ENCODE results near the gene CYBA.

Gene CYBA

GRCh38 chr16:88650749-88651275 is at the start of gene CYBA:
TSS of gene CYBA (minus strand) at chr16:88651053. CDS start at chr16:88651013, 40 bp downstream.
- no peak within 1 kb of the TSS for H3K27ac ChIP-seq
- DNase-seq (ENCODE audit: low read depth, low spot score), result no peak

DNA sequence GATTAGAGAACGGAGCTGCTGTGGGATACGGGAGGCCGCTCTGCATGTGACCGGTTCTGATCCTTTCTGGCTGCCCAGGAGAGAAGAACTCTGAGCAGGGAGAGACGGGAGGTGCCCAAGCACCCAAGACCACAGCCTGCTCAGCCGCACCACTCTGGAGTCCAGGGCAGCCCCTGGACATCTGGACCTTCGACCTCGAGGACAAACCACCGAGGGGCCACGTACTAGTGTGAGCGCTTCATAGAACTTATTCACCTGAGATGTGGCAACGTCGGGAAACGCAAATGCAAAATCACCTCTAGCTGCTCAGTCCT is 49.4 kb upstream of the CYBA start:
- DNase-seq (ENCODE audit: low read depth, low spot score), result no peak
- no peak overlapping the region for H3K27ac ChIP-seq

GRCh38 chr16:88699180-88699579 is 48.3 kb upstream of the CYBA start:
- H3K27ac ChIP-seq, result no peak overlapping the region
- DNase-seq (ENCODE audit: low read depth, low spot score), result no peak

GRCh38 chr16:88698646-88699045 is 47.8 kb upstream of the CYBA start:
- H3K27ac ChIP-seq, result no peak overlapping the region

DNA sequence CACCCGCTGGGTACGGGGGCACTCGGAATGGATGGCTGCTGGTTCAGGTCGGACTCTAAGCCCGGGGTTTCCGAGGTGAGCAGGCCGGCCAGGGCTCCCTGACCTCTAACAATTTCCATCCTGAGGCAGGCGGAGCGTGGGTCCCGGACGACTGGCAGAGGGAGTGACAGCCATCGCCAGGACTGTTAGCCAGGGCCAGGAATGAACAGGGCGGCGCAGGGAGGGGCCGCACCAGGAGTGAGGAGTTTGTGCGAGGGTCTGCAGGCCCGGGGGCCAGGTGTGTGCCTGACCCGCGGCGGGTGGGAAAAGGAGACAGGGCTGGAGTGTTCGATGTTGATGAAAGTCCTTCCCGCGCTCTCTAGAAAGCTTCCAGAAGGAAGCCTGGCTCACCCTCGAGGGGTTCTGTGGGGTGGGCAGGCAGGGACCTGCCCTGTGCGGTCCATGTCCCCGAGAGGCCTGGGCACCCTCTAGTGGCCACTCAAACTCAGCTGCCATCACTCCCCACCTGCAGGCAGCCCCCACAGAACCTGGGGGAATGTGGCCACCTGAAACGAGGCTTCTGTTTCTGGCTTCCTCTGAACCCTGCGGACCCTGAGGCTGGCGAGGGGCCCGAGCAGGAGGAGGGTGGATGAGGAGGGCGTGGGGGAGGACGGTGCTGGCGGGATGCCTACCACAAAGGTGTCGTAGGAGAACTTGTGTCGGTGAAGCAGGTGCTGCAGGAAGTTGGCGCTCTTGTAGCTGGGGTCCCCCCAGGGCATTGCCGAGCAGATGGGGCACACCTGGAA is 47.2 kb upstream of the CYBA start:
- no peak overlapping the region for H3K27ac ChIP-seq

More at GRCh38 chr16:88698646-88699045, 47.8 kb upstream of the CYBA start:
- DNase-seq (ENCODE audit: low read depth, low spot score), result no peak

GRCh38 chr16:88697116-88697830 is 46.4 kb upstream of the CYBA start:
- H3K27ac ChIP-seq, result no peak overlapping the region

More for the DNA sequence above, 47.2 kb upstream of the CYBA start:
- no peak for DNase-seq (ENCODE audit: low read depth, low spot score)

DNA sequence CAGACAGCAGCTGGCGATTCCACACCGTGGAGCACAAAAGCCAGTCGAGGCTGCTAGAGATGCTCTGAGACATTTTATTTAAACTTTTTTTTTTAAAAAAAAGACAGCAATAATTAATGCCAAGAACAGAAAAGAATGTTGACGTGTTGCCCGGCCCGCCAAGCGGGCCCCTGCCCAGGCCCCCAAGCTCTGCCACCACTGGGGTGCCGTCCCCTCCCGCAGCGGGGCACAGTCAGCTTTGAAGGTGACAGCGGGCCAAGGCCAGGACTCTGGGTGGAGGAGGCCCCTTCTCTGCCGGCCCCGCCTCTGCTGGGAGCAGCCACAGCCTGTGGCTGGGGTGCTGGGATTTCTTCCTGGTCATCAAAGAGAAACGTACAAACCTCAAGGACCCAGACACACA is 45.6 kb upstream of the CYBA start:
- DNase-seq (ENCODE audit: low read depth, low spot score), result no peak
- H3K27ac ChIP-seq, result no peak overlapping the region

More at GRCh38 chr16:88697116-88697830, 46.4 kb upstream of the CYBA start:
- no peak for DNase-seq (ENCODE audit: low read depth, low spot score)

DNA sequence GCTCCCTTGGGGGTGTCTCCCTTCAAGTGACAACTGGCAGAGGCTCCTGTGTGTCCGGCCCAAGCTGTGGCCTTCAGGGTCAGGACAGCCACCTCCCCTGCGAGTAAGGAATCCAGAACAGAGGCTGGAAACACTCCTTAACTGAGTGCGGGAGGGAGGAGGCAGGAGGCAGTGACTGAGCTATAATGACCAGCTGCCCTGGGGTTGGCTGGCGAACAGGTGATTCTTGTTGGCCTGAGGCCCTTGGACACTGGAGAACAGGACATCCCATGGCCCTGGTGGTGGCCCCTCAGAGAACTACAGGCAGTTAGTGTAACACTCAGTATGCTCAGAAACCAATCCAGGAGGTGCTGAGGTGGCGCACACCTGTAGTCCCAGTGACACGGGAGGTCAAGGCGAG is 44.9 kb upstream of the CYBA start:
- DNase-seq (ENCODE audit: low read depth, low spot score), result no peak
- H3K27ac ChIP-seq, result no peak overlapping the region

DNA sequence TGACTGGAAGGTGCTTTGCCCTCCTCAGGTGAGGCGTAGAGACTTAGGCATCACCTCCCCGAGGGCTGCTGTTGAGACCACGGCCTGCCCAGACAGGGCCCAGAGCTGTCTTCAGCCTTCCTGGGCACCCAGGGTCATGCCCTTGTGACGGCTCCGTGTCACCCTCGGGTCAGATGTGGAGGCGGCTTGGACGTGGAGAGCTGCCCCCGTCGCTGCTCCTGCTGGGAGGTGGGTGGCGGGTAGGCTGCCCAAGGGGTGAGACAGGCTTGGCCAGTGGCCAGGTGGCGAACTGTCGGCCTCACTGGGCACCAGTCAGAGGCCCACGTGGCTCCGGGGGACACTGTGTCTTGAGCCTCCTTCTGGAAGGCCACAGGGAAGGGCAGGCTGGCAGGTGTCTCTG is 44.4 kb upstream of the CYBA start:
- no peak for DNase-seq (ENCODE audit: low read depth, low spot score)
- no peak overlapping the region for H3K27ac ChIP-seq

DNA sequence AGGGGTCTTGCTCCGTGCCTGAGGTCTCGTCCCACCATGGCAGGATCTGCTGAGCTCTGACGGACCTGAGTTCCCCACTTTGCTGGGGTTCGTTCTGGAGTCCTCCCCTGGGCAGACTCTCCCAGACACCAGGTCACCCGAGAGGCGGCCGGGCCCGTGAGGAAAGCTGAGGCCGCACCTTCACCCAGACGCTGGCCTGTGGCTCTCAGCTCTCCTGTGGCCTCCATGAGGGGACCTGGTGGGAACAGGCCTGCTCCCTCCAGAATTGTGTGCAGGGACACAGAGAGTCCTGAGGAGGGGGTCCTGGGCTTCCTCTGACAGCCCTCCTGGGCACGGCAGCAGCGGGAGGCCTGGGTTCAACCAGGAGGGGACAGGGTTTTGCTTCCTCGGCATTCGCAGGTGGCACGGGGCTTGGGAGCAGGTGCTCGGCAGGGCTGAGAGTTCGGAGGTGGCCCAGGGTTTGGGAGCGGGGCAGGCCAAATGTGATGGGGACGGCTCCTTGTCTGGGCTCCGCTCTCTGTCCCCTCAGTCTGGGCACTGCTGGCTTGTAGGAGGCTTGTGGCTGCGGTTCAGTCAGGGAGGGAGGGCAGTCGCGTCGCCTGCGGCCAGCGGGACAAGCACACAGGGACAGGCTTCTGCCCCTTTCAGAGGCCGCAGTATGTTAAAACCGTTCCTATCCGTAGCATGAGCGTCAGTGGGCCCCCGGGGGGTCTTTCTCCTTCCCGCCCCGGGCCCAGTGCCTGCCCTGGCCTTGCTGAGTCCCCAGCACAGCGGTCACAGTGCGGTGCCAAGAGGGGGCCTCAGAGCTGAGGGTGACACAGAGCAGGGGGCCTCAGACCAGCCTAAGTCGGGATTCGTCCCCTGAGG is 43.6 kb upstream of the CYBA start:
- DNase-seq (ENCODE audit: low read depth, low spot score), result no peak
- H3K27ac ChIP-seq, result no peak overlapping the region

DNA sequence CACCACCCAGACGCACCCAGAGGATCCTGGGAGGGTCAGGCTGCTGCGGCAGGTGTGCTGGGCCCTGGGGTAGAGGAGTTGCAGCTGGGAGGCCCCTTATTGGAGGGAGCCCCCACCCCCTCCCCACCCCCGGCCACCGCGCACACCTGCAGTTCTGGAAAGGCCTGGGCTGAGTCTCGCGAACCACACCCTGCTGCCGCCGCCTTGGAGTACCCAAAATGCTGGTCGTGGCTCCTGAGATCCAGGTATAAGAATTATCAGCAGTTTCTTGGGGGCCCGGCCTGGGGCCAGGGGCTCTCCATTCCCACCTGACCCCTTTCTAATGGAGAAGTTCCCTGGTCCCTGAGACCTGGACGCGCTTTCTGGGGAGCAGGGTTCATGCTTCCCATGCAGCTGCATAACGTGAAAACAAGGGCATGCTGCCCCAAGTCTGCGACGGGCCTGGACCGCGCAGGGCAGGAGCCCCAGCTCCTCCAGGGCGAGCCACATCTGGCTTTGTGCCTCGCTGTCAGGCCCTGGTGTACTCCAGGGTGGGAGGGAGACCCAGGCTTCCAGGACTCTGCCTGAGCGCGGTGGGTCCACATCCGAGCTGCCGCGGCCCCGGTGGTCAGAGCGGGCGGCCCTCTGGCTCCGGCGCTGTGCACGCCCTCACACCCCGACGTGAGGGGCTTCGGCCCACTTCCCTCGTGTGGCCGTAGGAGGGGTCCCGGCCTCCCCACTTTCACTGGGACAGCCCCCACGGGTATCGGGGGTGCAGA is 42.7 kb upstream of the CYBA start:
- no peak for DNase-seq (ENCODE audit: low read depth, low spot score)
- no peak overlapping the region for H3K27ac ChIP-seq

DNA sequence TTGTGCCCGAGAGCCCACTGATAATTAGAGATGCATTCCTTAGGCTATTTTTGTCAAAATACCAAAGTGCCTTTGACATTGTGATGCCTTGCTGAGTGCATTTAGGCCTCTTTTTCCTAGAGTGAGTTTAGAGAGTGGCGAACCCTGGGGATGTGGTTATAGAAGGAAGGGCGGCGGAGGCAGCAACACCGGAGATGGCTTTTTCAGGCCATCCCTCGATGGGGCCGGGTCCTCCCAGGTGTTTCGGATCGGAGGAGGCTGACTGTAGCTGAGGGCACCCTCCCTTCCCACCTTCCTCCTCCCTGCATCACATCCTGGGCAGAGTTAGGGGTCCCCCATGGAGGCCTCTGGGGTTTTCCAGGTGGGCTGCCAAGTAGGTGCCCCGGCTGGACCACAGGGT is 42.0 kb upstream of the CYBA start:
- no peak overlapping the region for H3K27ac ChIP-seq
- no peak for DNase-seq (ENCODE audit: low read depth, low spot score)

DNA sequence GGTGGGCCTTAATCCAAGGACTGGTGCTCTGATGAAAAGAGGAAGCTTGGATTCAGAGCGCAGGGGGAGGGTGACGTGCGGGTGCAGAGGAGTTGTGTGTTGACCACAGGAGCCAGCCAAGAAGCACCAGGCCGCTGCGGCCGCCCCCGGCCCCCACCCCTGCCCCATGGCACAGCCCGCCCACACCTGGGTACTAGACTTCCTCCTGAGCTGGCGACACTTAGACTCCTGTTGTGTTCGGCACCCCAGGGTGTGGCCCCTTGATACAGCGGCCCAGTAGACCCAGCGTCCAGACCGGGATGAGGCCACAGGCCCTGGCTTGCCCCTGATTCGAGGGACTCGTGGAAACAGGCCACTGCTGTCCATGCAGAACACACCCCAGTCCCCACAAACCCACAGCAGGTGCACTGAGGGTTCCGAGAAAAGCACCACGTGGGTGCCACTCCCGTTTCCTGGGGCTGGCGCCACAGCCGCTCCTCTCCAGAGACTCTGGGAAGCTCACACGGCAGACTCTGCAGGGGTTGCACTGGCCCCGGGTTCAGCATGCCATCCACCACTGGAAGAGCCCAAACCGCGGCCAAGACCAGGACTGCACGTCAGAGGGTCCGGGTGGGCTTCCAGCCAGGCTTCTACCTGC is 41.2 kb upstream of the CYBA start:
- DNase-seq (ENCODE audit: low read depth, low spot score), result no peak
- H3K27ac ChIP-seq, result no peak overlapping the region

DNA sequence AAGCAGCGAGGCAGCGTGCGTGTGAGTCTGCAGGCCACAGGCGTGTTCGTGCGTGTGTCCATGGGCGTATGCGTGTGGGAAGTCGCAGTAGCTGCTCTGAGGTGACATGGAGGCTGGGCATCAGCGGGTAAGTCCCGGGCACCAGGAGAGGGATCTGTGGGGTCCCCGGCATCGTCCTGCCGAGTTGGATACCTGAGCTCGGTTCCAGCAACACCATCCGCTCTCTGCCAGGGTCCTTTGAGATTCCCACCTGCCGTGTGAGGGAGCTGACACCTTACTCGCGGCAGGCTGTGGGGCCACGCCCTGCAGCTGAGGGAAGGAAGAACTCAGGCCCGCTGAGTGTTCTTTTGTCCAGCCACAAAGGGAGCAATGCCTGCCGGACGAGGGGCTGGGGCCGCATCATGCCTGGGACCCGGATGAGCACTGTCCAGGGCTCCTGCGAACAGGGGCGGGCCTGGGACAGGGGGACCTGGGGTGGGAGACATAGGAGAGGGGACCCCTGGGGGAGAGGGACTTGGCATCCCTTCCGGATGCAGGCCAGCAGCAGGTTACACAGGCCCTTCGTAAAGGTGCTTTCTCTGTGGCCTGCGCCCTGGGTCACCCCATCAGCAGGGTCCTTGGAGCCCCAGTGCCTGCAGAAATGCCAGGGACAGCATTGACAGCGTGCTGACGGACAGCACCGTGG is 40.4 kb upstream of the CYBA start:
- H3K27ac ChIP-seq, result no peak overlapping the region

DNA sequence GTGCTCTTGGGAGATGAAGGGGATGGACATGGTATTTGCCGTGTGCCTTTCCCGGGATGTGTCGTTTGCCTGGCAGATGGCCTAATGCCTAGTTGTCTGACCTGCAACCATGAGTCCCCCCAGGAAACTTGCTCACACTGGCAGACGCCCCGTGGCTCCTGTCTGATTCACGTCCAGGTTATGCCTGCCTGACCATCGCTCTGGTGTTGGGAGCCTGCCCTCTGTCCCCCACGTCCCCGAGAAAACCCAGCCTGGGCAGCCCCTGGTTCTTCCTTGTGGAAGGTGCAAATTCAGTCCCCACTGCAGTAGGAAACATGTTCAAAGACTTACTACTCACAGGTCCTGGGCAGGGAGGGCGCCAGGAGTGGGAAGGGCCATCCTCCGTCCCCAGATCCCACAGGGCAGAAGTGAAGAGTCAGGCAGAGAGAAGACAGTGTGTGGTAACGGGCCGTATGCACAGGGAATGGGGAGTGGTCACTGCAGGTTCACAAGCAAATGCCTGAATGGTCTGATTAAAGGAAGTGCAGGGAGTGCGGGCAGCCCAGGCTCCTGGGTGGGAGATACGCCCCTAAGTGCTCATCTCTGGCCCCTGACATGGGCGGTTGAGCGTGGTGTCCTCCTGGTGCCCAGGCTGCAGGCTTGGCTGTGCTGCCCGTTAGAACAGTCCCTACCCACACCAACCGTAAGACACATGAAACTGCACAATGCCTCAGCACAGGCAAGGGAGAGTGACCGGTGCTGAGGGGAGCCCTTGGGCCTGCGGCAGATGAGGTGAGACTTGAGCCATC is 39.7 kb upstream of the CYBA start:
- H3K27ac ChIP-seq, result no peak overlapping the region
- no peak for DNase-seq (ENCODE audit: low read depth, low spot score)

More for the DNA sequence above, 40.4 kb upstream of the CYBA start:
- DNase-seq (ENCODE audit: low read depth, low spot score), result no peak

- H3K27ac ChIP-seq, result no peak overlapping the region
- no peak for DNase-seq (ENCODE audit: low read depth, low spot score)
These were observed 37.3 kb upstream of the CYBA start for GRCh38 chr16:88688013-88688778.

DNA sequence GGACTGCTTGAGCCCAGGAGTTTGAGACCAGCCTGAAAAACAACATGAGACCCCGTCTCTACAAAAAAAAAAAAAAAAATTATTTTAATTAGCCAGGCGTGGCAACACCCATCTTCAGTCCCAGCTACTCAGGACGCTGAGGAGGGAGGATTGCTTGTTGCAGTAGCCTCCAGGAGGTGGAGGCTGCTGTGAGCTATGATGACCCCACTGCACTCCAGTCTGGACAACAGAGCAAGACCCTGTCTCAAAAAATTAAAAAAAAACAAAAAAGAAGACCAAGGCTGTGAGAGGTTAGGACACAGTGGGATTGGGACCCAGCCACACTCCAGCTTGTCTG is 36.8 kb upstream of the CYBA start:
- no peak for DNase-seq (ENCODE audit: low read depth, low spot score)
- H3K27ac ChIP-seq, result no peak overlapping the region

DNA sequence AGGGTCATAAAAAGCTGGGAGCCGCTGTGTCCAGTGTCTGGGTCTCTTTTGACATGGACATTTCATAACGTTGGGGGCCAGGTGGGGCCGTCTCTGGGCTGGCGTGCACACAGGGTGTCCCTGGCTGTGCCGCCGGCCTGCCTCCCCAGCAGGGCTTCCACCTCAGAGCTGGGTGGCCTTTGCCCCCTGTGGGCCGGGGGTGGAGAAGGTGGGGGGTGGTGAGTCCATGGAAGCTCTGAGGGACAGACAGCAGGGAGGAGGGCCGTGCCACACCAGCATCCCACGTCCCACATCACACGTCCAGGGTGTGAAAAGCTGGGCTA is 36.4 kb upstream of the CYBA start:
- H3K27ac ChIP-seq, result no peak overlapping the region
- no peak for DNase-seq (ENCODE audit: low read depth, low spot score)
